ENCODE measurements around the gene NAT8.
"Not testable (repeated sequence)": the region's sequence is repeated elsewhere in the genome, so short reads cannot be mapped to it uniquely, and the experiment has no call there.

Gene NAT8

DNA sequence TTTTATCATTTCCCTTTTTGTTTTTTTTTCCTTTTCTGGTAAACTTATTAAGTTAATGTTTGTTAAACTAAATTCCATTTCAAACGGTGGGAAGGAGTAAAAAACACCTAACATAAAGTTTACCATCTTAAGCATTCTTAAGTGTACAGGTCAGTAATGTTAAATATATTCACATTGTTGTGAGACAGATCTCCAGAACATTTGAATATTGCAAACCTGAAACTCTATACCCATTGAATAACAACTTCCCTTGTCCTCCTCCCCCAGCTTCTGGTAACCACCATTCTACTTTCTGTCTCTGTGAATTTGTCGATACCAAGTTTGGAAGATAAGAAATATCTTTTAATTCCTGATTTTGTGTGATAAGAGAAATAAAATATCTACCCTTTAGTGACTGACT, 12.0 kb upstream of the NAT8 start:
- no peak for TF ChIP-seq EZH2 (IDR thresholded peaks at IDR 0.05)
- no peak for TF ChIP-seq FOXP2 (optimal IDR thresholded peaks at IDR 0.05; ENCODE audit: control extremely low read depth, extremely low read length, insufficient read depth)
- TF ChIP-seq POLR2AphosphoS5 (IDR thresholded peaks at IDR 0.05; ENCODE audit: borderline replicate concordance, low read depth, low read length): no peak
- no peaks in the 10 kb centered on the region for H3K36me3 ChIP-seq (ENCODE audit: insufficient read depth, low read length)
- DNase-seq (ENCODE audit: low read depth, low spot score): no peak
- H3K4me3 ChIP-seq: no peak overlapping the region
- no peak overlapping the region for H3K27ac ChIP-seq
- no peaks in the 10 kb centered on the region for H3K9me3 ChIP-seq (ENCODE audit: low read depth, low read length)
- no peak overlapping the region for H3K9ac ChIP-seq (ENCODE audit: insufficient read length)

DNA sequence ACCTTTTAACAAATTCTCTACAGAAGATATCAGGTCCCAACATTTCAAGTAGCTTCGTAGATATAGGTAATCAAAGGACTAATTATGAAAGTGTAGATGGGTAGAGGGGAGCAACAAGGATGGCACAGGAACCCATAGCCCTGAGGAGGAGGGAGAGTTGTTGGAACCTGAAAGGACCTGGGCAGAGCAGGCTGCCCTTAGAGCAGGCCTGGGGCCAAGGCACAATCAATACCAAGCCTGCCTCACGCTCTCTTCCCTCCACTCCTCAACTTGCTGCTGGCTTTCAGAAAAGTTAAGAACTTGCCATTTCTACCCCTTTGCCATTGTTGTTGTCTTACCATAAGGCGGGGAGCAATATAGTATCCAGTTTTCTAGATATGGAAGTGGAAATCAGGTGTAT, 10.1 kb upstream of the NAT8 start:
- no peak for DNase-seq (ENCODE audit: low read depth, low spot score)
- Histone ChIP-seq H3K9me3 (ENCODE audit: low read depth, low read length) (no peaks in the 10 kb centered on the region), H3K4me3 (no peak overlapping the region), H3K36me3 (ENCODE audit: insufficient read depth, low read length) (no peaks in the 10 kb centered on the region), H3K9ac (ENCODE audit: insufficient read length) (no peak overlapping the region), H3K27ac (no peak overlapping the region)
- TF ChIP-seq EZH2 (IDR thresholded peaks at IDR 0.05) (no peak), POLR2AphosphoS5 (IDR thresholded peaks at IDR 0.05; ENCODE audit: borderline replicate concordance, low read depth, low read length) (no peak), FOXP2 (optimal IDR thresholded peaks at IDR 0.05; ENCODE audit: control extremely low read depth, extremely low read length, insufficient read depth) (no peak)

DNA sequence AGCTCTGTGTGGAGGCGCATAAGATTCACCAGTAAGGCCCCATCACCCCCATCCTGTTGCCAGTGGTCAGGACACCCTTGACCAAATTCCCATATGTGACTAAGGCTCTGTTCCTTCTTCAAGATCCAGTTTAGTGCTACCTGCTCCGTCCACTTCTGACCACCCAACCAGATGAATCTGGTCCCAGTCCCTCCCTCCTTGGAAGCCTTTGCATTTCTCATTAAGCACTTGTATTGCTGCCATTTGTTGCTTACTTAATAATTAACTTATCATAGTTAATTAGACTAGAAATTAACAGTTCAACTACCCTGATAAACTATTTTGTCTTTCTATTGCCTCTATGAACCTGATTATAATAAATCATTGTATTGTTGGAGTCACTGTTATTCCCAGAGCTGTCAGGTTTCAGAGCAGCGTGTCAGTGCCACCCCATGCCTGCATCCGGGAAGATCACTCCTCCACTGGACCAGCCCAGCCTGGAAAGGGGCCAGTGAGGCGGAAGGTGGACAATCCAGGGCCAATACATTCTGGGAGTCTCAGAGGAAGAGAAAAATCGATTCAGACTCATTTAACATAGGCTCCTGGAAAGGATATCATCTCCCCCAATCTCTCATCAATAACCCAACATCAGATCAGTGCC, 9.5 kb upstream of the NAT8 start:
- no peak overlapping the region for H3K9ac ChIP-seq (ENCODE audit: insufficient read length)
- H3K9me3 ChIP-seq (ENCODE audit: low read depth, low read length): no peaks in the 10 kb centered on the region
- no peak overlapping the region for H3K4me3 ChIP-seq
- no peak for DNase-seq (ENCODE audit: low read depth, low spot score)
- H3K36me3 ChIP-seq (ENCODE audit: insufficient read depth, low read length): no peaks in the 10 kb centered on the region
- no peak overlapping the region for H3K27ac ChIP-seq
- TF ChIP-seq FOXP2 (optimal IDR thresholded peaks at IDR 0.05; ENCODE audit: control extremely low read depth, extremely low read length, insufficient read depth) (no peak), EZH2 (IDR thresholded peaks at IDR 0.05) (no peak), POLR2AphosphoS5 (IDR thresholded peaks at IDR 0.05; ENCODE audit: borderline replicate concordance, low read depth, low read length) (no peak)

DNA sequence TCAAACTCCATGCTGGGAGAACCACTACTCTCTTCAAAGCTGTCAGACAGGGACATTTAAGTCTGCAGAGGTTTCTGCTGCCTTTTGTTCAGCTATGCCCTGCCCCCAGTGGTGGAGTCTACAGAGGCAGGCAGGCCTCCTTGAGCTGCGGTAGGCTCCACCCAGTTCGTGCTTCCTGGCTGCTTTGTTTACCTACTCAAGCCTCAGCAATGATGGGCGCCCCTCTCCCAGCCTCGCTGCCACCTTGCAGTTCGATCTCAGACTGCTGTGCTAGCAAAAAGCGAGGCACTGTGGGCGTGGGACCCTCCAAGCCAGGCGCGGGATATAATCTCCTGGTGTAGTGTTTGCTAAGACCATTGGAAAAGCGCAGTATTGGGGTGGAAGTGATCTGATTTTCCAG, 5.5 kb upstream of the NAT8 start:
- H3K27ac ChIP-seq; H3K9ac ChIP-seq (ENCODE audit: insufficient read length); H3K4me3 ChIP-seq; H3K36me3 ChIP-seq (ENCODE audit: insufficient read depth, low read length); H3K9me3 ChIP-seq (ENCODE audit: low read depth, low read length); DNase-seq (ENCODE audit: low read depth, low spot score): not testable (repeated sequence)

DNA sequence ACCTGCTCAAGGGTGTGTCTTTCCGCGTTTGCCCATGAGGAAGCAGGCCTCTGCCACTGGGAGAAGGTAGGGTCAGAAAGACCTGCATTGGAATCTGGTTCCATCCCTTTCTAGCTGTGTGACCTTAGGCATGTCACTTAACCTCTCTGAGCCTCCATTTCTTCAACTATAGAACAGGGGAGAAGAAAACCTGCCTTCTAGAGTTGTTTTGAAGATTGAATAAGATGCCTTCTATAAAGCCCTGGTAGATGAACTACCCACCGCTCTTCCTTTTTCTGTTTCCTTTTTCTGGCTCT, 507 bp downstream of the NAT8 start:
- H3K27ac ChIP-seq: no peak overlapping the region
- H3K9ac ChIP-seq (ENCODE audit: insufficient read length): no peak overlapping the region
- no peaks in the 10 kb centered on the region for H3K9me3 ChIP-seq (ENCODE audit: low read depth, low read length)
- no peak for DNase-seq (ENCODE audit: low read depth, low spot score)
- H3K36me3 ChIP-seq (ENCODE audit: insufficient read depth, low read length): no peaks in the 10 kb centered on the region
- no peak overlapping the region for H3K4me3 ChIP-seq
- TF ChIP-seq POLR2AphosphoS5 (IDR thresholded peaks at IDR 0.05; ENCODE audit: borderline replicate concordance, low read depth, low read length) (no peak), EZH2 (IDR thresholded peaks at IDR 0.05) (no peak), FOXP2 (optimal IDR thresholded peaks at IDR 0.05; ENCODE audit: control extremely low read depth, extremely low read length, insufficient read depth) (no peak)

DNA sequence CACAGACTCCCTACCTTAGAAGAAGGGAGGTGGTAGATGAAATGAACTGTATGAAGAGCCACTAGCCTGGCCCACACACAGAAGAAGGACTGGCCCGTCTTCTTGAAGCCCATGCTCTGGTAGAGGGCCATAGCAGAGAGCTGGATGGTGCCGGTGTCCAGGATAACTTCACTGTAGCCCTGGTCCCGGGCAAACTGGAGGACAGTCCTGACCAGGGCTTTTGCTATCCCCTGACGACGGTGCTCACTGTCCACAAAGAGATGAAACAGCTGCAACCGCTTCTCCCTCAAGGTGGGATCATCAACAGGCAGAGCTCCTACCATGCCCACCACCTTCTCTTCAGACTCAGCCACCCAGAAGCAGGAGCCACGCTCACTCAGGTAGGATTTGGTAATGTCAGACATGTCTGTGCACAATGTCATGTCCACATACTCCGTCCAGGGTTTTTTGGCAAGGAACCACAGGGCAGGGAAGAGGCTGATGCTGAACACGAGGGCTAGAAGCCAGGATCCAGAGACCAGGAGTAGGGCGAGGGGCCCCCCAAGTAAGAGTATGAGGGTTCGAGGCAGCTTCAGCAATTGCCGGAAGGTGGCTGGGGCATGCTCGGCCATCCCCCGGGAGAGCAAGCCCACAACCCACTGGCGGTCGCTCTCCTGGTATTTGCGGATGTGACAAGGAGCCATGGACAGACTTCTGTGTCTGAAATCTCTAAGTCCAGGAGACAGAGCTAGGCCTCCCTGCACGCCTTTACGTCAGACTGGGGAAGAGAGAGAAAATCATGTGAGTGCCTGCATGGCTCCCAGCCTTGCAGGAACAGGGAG, 1.1 kb downstream of the NAT8 start:
- H3K9ac ChIP-seq (ENCODE audit: insufficient read length): no peak overlapping the region
- H3K4me3 ChIP-seq: no peak overlapping the region
- H3K9me3 ChIP-seq (ENCODE audit: low read depth, low read length): no peaks in the 10 kb centered on the region

DNA sequence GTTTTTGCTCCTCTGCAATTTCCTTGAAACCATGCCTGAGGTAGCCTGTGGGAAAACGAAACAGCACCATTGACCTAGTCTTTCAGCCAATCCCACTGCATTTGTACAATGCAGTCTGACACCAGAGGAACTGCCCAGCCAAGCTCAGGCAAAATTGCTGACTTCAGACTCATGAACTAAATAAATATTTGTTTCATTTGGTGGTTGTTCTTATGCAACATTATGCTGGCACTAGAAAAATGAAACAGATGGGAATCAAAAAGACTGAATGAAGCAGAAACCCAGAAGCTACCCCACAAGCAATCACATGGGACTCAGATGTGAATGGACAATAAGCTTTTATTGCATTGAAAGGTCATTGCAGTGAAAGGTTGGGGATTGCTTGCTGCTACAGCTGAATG, 1.7 kb downstream of the NAT8 start:
- DNase-seq (ENCODE audit: low read depth, low spot score): no peak
- TF ChIP-seq FOXP2 (optimal IDR thresholded peaks at IDR 0.05; ENCODE audit: control extremely low read depth, extremely low read length, insufficient read depth) (no peak), POLR2AphosphoS5 (IDR thresholded peaks at IDR 0.05; ENCODE audit: borderline replicate concordance, low read depth, low read length) (no peak), EZH2 (IDR thresholded peaks at IDR 0.05) (no peak)

More for the DNA sequence above, 1.1 kb downstream of the NAT8 start:
- Histone ChIP-seq H3K36me3 (ENCODE audit: insufficient read depth, low read length) (no peaks in the 10 kb centered on the region), H3K27ac (no peak overlapping the region)
- DNase-seq (ENCODE audit: low read depth, low spot score): no peak
- no peak for TF ChIP-seq POLR2AphosphoS5 (IDR thresholded peaks at IDR 0.05; ENCODE audit: borderline replicate concordance, low read depth, low read length)
- no peak for TF ChIP-seq FOXP2 (optimal IDR thresholded peaks at IDR 0.05; ENCODE audit: control extremely low read depth, extremely low read length, insufficient read depth)
- no peak for TF ChIP-seq EZH2 (IDR thresholded peaks at IDR 0.05)

DNA sequence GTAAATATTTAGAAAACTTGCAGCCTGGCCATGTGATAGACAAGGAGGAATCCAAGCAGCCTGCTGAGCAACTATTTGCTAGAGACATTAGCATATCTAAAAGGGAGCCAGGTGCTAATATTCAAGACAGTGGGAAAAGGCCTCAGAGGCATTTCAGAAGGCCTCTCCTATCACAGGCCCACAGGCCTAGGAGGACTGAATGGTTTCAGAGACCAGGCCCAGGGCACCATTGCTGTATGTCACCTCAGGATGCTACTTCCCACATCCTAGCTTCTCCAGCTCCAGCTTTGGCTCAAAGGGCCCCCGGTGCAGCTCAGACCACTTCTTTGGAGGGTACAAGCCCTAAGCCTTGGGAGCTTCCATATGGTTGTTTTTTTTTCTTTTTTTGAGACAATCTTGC, 3.8 kb downstream of the NAT8 start:
- Histone ChIP-seq H3K27ac (no peak overlapping the region), H3K9ac (ENCODE audit: insufficient read length) (no peak overlapping the region), H3K36me3 (ENCODE audit: insufficient read depth, low read length) (no peaks in the 10 kb centered on the region), H3K4me3 (no peak overlapping the region), H3K9me3 (ENCODE audit: low read depth, low read length) (no peaks in the 10 kb centered on the region)
- DNase-seq (ENCODE audit: low read depth, low spot score): no peak
- no peak for TF ChIP-seq POLR2AphosphoS5 (IDR thresholded peaks at IDR 0.05; ENCODE audit: borderline replicate concordance, low read depth, low read length)
- no peak for TF ChIP-seq FOXP2 (optimal IDR thresholded peaks at IDR 0.05; ENCODE audit: control extremely low read depth, extremely low read length, insufficient read depth)
- no peak for TF ChIP-seq EZH2 (IDR thresholded peaks at IDR 0.05)

More for the DNA sequence above, 1.7 kb downstream of the NAT8 start:
- H3K36me3 ChIP-seq (ENCODE audit: insufficient read depth, low read length): no peaks in the 10 kb centered on the region
- no peak overlapping the region for H3K4me3 ChIP-seq
- H3K9ac ChIP-seq (ENCODE audit: insufficient read length): no peak overlapping the region
- H3K27ac ChIP-seq: no peak overlapping the region
- H3K9me3 ChIP-seq (ENCODE audit: low read depth, low read length): no peaks in the 10 kb centered on the region

DNA sequence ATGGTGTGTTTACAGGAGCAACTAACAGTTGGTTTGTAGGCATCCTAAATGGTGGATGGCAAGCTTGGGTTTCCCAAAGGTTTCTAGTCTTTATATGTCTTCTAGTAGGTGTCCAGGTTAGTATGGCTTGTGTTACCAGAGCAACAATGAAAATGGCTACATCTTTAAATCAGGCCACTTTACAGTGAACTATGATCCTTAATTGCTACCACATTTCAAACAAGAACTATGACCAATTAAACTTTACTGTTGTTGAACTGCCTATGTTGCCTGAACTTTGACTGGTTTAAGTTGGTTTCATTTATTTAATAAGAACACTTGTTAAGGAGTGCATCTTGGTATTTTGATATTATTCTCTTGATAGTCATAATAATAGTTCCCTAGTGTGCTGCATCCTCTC, 5.2 kb downstream of the NAT8 start:
- not testable (repeated sequence) for DNase-seq (ENCODE audit: low read depth, low spot score); H3K4me3 ChIP-seq; H3K27ac ChIP-seq; H3K36me3 ChIP-seq (ENCODE audit: insufficient read depth, low read length); H3K9ac ChIP-seq (ENCODE audit: insufficient read length); H3K9me3 ChIP-seq (ENCODE audit: low read depth, low read length)

DNA sequence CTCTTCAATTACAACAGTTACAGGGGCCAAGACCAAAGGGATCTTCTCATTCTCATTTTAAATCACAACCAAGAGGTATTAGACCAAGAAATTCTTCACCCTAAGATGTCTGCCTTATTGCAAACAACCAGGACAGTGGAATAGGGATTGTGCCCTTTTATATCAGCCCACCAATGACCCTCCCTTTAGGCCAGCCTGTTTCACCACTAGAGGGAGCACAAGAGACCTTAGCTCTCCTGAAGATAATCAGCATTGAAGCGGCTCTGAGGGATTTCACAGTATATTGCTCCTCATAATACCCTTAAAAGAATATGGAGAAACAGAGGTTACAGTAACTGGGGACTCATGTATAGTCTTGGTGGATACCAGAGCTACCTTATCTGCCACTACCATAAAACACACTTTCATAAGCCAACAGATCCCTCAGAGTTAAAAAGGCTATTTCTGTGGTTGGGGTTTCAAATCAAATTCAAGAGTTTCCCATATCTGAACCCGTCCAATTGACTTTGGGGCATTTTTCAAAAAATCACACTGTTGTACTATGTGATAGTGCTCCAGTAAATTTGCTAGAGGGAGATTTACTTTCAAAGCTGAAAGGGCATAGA, 11.5 kb downstream of the NAT8 start:
- not testable (repeated sequence) for H3K4me3 ChIP-seq; H3K9ac ChIP-seq (ENCODE audit: insufficient read length); H3K36me3 ChIP-seq (ENCODE audit: insufficient read depth, low read length); H3K27ac ChIP-seq; DNase-seq (ENCODE audit: low read depth, low spot score); H3K9me3 ChIP-seq (ENCODE audit: low read depth, low read length)

DNA sequence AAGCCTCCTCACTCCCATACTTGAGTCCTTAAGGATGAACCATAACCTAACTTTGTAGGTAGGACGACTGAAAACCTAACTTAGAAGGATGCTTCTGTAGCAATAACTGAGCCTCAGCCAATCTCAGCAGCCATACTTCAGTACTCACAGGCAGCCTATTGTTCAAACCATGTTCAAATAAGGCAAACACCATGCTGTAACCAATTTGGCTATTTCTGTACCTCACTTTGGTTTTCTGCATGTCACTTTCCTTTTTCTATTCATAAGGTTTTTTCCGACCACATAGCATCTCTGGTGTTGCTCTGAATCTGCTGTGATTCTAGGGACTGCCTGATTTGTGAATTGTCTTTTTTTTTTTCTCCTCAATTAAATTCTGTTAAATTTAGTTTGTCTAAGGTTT, 13.7 kb downstream of the NAT8 start:
- not testable (repeated sequence) for H3K4me3 ChIP-seq; DNase-seq (ENCODE audit: low read depth, low spot score); H3K9me3 ChIP-seq (ENCODE audit: low read depth, low read length); H3K36me3 ChIP-seq (ENCODE audit: insufficient read depth, low read length); H3K9ac ChIP-seq (ENCODE audit: insufficient read length); H3K27ac ChIP-seq

DNA sequence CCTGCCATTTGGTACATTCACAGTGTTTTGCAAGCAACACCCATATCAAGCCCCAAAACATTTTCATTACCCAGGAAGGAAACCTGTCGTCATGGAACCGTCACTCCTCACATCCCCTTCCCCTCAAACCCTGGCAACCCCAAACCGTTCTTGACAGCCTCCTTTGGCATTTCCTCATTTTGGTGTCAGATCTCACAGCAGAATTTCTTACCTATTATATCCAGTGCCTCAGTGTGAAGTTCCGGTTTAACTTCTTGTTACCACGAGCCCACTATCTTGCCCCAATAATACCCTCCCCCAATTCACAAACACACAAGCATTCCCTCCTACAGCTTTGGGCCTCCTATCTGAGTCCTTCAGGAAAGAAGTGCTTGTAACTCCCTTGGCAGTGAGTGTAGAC, 16.0 kb downstream of the NAT8 start:
- not testable (repeated sequence) for DNase-seq (ENCODE audit: low read depth, low spot score); H3K36me3 ChIP-seq (ENCODE audit: insufficient read depth, low read length); H3K4me3 ChIP-seq; H3K9me3 ChIP-seq (ENCODE audit: low read depth, low read length); H3K27ac ChIP-seq; H3K9ac ChIP-seq (ENCODE audit: insufficient read length)

All from SK-N-MC (cell line).